Measurements from ENCODE around the gene MRPL10. TPM values are rescaled to one million over a fixed set of nuclear protein-coding genes. Genes with fewer than 3 reads are reported as not detected.
"Not testable (repeated sequence)": the region's sequence is repeated elsewhere in the genome, so short reads cannot be mapped to it uniquely, and the experiment has no call there.

The MRPL10 gene
- total RNA-seq, 1 donor from 2014 or later: 29.6 TPM

DNA sequence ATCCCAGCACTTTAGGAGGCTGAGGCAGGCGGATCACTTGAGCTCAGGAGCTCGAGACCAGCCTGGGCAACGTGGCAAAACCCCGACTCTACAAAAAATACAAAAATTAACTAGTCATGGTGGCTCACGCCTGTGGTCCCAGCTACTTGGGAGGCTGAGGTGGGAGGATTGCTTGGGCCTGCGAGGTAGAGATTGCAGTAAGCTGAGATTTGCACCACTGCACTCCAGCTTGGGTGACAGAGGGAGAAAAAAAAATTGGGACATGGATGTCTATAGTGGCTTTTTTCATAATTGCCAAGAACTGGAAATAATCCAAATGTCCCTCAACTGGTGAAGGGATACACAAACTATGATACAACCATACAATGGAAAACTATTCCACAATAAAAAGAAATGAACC is 38.4 kb downstream of the MRPL10 start:
- no peak for DNase-seq (ENCODE audit: low read depth, low spot score)

DNA sequence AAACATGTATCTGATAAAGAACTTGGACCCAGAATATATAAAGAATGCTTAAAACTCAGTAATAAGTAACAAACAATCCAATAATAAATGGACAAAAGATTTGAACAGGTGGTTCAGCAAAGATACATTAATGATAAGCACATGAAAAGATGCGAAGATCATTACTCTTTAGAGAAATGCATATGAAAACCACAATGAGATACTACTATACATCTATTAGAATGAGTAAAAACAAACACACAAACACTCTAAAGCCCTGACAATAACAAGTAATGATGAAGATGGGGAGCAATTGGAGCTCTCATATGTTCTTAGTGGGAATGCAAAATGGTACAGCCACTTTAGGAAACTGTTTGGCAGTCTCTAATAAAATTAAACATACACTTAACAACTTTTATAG is 38.9 kb downstream of the MRPL10 start:
- no peak for DNase-seq (ENCODE audit: low read depth, low spot score)

DNA sequence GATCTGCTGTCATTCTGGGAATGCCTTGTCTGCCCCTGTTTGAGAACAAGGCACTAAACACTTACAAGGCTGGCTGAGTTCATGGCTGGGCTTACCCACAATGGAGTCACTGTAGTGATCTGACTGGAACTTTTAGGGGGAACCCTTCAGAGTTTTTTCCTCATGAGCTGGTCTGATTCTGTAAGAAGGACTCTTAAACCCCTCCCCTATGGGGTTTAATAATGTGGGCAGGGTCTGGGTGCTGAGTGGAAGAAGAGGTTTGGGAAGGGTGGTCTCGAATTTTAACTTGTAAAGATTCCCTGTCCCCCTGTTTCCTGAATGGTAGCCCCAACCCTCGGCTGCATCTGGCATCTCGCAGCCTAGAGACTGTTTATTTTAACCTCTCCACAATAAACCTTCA is 40.3 kb downstream of the MRPL10 start:
- no peak for DNase-seq (ENCODE audit: low read depth, low spot score)

DNA sequence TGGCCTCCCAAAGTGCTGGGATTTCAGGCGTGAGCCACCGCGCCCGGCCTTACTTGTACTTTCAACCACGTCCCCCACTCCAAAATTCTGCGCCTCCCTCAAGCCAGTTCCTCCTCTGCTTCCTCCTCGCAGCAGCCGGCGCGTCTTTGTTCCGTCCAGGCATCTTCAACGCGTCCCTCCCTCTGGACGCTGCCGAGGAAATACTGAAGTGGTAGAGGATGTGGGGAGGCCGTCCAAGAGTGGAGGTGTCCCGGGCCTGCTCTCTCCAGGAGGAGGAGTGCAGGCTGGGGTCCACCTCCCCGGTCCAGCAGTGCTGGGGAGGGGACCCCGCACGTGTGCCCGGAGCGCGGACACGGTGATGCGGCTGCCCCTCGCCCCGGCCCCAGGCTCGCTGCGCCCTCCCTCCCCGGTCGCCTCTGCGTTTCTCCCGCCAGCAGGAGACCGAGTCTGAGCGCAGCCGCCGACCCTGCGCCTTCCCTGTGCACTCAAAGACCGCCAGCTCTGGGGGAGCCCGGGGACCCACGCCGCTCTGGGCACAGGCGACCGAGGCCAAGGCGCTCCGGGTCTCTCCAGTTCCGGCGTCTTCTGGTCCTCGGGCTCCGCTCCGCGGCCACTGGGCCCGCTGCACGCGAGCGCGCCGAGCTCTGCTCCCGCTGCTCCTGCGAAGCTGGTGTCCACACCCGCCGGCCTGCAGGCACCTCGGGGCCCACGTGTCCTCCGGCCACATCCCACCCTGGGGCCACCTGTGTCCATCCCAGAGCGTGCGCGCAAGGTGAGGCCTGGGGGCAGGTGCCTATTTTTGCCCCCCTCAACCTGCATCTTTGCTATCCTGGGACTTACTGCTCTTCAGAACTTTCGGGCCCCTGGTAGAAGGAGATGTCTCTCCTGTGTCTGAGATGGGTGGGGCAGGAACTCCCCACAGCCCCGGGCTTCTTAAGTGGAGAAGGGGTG is 41.5 kb downstream of the MRPL10 start:
- DNase-seq (ENCODE audit: low read depth, low spot score): no peak

DNA sequence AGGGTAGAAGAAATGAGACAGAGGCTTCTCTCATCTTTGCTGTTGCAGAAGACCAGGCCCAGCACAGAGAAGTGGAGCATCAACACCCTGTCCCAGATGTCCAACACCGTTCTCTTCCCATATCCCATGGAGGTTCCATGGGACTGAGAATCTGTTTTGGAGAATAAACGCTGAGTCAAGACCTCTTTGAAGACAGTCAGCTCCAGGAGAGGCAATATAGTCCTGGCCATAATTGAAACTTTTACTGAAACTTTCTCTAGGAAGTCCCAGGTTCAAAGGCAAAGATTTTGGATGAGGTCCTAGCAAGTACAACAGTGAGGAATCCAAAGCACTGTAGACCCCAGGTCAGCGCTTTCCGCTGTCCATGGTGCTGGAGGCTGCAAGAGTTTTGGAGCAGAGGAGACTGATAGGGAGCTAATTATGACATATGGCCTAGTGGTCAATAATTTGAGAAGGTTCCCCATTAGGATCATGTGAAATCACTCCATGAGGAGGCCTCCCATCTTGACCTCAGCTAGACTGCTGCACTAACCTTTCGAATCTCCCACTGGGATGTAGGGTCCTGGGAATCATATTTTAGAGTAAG is 45.7 kb downstream of the MRPL10 start:
- no peak for DNase-seq (ENCODE audit: low read depth, low spot score)

DNA sequence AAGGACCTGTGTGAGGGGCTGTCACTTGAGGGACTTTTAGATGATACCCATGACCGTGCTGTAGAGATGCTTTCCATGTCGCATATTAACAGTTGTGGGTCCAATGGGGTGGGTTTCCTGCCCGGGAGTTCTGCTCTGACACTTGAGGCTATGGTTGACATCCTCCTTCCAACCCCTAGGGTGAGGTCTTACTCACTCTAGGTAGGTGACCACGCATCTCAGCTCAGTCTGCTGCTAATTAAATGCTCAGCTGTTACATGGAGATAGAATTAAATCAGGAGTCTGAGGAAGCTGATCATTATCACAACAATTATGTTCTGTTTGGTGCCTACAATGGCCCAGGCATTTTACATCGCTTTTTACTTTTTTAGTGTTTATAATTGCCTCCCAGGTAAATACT is 49.9 kb downstream of the MRPL10 start:
- DNase-seq (ENCODE audit: low read depth, low spot score): no peak

DNA sequence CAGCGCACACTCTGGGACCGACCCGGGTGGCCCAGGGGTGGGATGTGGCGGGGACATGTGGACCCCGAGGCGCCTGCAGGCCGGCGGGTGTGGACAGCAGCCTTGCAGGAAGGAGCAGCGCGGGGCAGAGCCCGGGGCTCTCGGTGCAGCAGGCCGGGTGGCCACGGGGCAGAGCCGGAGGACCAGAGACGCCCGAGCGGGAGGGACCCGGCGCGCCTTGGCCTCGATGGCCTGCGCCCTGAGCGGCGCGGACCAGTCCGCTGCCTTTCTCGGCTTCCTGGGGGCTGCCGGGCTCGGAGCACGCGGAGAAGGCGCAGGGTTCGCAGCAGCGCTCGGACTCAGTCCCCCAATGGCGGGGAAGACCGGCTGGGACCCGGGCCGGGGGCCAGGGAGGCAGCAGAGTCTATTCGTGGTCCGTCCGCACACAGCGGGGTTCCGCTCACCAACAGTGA is 53.1 kb downstream of the MRPL10 start:
- DNase-seq (ENCODE audit: low read depth, low spot score): no peak

DNA sequence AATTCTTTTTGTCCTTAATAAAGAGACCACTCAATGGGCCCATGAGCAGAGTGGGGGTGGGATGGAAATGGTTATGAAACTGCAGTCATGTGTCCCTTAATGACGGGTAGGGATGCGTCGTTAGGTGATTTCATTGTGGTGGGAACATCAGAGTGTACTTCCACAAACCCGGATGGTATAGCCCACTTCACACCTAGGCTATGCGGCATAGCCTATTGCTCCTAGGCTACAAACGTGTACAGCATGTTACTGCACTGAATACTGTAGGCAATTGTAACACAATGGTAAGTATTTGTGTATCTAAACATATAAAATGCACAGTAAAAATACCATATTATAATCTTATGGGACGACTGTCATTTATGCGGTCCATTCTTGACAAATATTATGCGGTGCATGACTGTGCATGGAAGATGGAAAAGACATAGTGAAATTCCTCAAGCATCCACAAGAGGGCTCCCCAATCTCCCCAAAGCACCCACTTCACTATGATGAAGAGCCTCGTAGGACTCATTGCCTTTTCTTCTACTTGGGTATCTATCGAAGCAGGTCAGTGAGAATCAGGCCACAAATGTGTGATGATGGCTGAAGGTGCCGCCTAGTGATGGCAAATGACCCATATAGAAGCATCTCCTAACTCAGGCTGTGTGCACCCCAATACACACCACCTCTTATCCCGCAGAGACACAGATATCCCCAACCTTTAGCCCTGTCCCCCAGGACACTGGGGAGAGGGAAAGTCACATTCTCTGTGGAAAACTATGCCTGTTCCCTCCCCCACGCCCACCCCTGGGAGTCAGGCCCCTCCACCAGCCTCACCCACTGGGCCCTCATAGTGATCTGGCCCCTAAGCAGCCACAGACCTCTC is 54.8 kb downstream of the MRPL10 start:
- peak; percentile 13 for DNase-seq (ENCODE audit: low read depth, low spot score)

DNA sequence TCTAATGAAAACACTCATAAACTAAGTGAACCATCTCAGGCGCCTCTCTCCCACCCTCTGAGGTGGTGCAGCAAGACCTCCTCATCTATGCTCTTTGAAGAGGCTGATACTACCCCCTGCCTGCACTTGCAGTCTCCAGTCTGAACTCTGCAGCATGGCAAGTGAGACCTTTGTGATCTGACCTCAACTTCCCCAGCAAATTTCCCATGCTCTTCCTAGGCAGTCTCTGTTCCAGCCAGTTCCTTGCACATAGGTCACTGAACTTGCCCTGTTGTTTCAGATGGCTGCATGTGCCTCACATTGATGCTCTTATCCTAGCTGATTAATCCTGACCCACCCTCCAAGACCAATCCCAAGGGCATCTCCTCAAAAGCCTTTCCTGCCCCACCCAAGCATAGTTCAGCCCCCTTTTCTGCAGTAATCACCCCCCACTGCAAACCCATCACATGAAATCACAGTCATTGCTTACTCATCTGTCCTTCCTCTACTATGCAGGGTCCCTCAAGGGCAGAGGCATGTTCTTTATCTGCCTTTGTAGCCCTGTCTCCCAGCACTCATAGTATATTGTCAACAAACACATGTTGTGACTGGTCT is 56.3 kb downstream of the MRPL10 start:
- no peak for DNase-seq (ENCODE audit: low read depth, low spot score)

DNA sequence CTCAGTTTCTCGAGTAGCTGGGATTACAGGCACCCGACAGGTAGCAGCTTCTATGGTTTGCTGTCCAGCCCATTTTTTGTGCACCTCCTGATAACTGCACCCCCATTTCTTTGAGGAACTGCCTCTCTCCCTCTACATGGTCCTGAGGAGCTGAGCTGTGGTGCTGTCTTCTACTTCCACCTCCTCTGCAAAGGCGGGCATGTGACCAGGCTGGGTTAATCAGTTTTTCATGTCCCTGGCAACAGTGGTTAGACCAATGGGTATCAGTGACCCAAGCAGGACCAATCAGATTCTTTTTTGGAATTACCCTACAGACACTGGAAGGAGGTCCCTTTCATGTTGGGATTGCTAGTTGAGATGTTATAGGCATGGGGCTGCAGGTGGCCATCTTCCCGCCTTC is 57.0 kb downstream of the MRPL10 start:
- no peak for DNase-seq (ENCODE audit: low read depth, low spot score)

DNA sequence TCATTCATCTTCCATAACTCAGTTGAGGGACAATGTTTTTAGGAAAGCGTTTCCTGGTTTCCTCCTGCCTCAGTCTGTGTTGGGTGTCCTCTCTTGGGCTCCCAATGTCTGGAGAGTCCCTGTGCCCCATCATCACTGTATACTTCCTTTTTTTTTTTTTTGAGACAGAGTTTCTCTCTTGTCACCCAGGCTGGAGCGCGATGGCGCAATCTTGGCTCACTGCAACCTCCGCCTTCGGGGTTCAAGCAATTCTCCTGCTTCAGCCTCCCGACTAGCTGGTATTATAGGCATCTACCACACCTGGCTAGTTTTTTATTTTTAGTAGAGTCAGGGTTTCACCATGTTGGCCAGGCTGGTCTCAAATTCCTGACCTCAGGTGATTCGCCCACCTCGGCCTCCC is 57.7 kb downstream of the MRPL10 start:
- DNase-seq (ENCODE audit: low read depth, low spot score): not testable (repeated sequence)

Other genes with a start within 250 kb of the MRPL10 start
- gene KPNB1, start 181.6 kb downstream of the MRPL10 start, total RNA-seq: 352 and 589 TPM in 2 replicates
- 8.2 and 10.4 TPM in 2 replicates for gene TBKBP1, start 137.4 kb downstream of the MRPL10 start, total RNA-seq
- not detected in 2 replicates for gene TBX21, start 98.3 kb downstream of the MRPL10 start, total RNA-seq
- gene OSBPL7, start 9.7 kb downstream of the MRPL10 start, total RNA-seq: 9.0 and 13.2 TPM in 2 replicates
- not detected in 2 replicates for gene LRRC46, start 129 bp upstream of the MRPL10 start, total RNA-seq
- gene SCRN2, start 9.7 kb upstream of the MRPL10 start, total RNA-seq: 28.8 and 46.4 TPM in 2 replicates
- gene SP6, start 19.6 kb upstream of the MRPL10 start, total RNA-seq: 0.92 and 1.3 TPM in 2 replicates
- gene SP2, start 64.7 kb upstream of the MRPL10 start, total RNA-seq: 1.3 and 1.4 TPM in 2 replicates
- gene PNPO, start 110.0 kb upstream of the MRPL10 start, total RNA-seq: 21.1 and 35.4 TPM in 2 replicates
- gene PRR15L, start 126.3 kb upstream of the MRPL10 start, total RNA-seq: not detected in 2 replicates
- gene CDK5RAP3, start 139.6 kb upstream of the MRPL10 start, total RNA-seq: 68.2 and 75.8 TPM in 2 replicates
- 6.3 and 7.4 TPM in 2 replicates for gene COPZ2, start 206.3 kb upstream of the MRPL10 start, total RNA-seq
- 105 and 121 TPM in 2 replicates for gene NFE2L1, start 216.8 kb upstream of the MRPL10 start, total RNA-seq

All from pulmonary artery endothelial cell (primary cell).